Measurements from ENCODE around the gene LIX1L. TPM values are rescaled to one million over a fixed set of nuclear protein-coding genes. Genes with fewer than 3 reads are reported as not detected.

The LIX1L gene
- total RNA-seq, result 4.2 and 4.5 TPM in 2 replicates
- long read RNA-seq, result 0 reads

DNA sequence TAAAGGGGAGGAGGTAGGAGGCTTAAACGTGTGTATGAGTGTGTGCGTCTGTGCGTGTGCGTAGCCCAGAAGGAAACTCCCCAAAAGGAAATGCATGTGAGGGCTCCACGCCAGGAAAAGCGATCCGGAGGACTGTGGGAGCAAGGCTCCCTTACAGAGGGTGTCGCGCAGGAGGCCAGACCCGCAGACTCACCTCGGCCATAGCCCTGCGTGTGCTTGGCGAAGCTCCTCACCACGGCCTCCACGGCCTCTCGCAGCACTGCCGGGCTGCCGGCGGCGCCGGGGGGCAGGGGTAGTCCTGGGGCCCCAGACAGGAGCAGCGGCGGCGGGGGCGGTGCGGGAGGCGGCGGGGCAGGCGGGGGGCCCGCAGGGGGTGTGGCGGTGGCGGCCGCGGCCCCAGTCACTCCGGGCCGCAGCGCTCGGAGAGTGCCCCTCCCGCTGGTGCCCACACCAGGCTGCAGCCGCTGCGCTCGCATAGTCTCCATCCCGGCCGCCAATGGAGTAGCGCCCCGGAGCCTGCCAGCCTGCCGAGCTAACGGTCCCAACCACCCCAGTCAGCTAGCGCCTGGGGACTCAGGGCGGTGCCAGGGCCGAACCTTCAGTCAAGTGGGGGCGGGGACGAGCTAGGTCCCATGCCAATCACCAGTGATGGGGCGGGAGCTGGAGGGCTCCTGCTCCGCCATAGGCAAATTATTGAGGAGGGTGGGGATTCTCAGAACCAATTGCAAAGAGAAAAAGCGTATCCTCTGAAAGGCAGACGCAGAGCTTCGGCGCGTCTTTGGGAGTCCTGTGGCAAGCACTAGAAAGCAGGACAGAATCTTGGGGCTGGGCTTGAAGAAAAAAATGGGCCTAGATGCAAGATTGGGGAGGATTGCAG lies at the start of gene LIX1L:
Gene LIX1L, minus strand, starts transcription at position 575 of the 877 bp plus-strand sequence. Its CDS starts 90 bp downstream, at position 485.
- Mint-ChIP-seq H3K36me3 (ENCODE audit: insufficient read depth) (no peaks in the 10 kb centered on the region), H3K4me1 (ENCODE audit: low read depth) (peaks cover 39% of the 10 kb centered on the region), H3K4me3 (ENCODE audit: low read depth) (peak within 1 kb of the TSS; percentile 75), H3K27ac (peak within 1 kb of the TSS; percentile 7), H3K9me3 (ENCODE audit: low read depth) (no peaks in the 10 kb centered on the region), H3K27me3 (peaks cover 76% of the 10 kb centered on the region)
- TF ChIP-seq, protein P1, sequence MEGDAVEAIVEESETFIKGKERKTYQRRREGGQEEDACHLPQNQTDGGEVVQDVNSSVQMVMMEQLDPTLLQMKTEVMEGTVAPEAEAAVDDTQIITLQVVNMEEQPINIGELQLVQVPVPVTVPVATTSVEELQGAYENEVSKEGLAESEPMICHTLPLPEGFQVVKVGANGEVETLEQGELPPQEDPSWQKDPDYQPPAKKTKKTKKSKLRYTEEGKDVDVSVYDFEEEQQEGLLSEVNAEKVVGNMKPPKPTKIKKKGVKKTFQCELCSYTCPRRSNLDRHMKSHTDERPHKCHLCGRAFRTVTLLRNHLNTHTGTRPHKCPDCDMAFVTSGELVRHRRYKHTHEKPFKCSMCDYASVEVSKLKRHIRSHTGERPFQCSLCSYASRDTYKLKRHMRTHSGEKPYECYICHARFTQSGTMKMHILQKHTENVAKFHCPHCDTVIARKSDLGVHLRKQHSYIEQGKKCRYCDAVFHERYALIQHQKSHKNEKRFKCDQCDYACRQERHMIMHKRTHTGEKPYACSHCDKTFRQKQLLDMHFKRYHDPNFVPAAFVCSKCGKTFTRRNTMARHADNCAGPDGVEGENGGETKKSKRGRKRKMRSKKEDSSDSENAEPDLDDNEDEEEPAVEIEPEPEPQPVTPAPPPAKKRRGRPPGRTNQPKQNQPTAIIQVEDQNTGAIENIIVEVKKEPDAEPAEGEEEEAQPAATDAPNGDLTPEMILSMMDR (IDR thresholded peaks at IDR 0.05; ENCODE audit: unreplicated experiment), result no peak
- peak; percentile 65 for DNase-seq (ENCODE audit: low spot score, unreplicated experiment)

DNA sequence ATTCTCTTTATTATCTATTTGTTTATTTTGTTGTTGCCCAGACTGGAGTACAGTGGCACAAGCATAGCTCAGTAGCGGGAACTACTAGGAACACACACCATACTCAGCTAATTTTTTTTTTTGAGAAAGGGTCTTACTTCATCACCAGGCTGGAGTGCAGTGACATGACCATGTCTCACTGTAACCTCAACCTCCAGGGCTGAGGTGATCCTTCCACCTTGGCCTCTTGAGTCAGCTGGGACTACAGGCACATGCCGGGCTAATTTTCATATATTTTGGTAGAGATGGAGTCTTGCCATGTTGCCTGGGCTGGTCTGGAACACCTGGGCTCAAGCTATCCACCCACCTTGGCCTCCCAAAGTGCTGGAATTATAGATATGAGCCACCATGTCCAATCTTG lies 43.9 kb upstream of the LIX1L start:
- H3K9me3 Mint-ChIP-seq (ENCODE audit: low read depth), result no peaks in the 10 kb centered on the region
- peaks cover 3% of the 10 kb centered on the region for H3K27me3 Mint-ChIP-seq
- no peaks in the 10 kb centered on the region for H3K36me3 Mint-ChIP-seq (ENCODE audit: insufficient read depth)
- no peak for DNase-seq (ENCODE audit: low spot score, unreplicated experiment)
- TF ChIP-seq, protein P1 (IDR thresholded peaks at IDR 0.05; ENCODE audit: unreplicated experiment), result no peak
- H3K4me1 Mint-ChIP-seq (ENCODE audit: low read depth), result peaks cover 20% of the 10 kb centered on the region
- no peak overlapping the region for H3K4me3 Mint-ChIP-seq (ENCODE audit: low read depth)
- no peak overlapping the region for H3K27ac Mint-ChIP-seq

DNA sequence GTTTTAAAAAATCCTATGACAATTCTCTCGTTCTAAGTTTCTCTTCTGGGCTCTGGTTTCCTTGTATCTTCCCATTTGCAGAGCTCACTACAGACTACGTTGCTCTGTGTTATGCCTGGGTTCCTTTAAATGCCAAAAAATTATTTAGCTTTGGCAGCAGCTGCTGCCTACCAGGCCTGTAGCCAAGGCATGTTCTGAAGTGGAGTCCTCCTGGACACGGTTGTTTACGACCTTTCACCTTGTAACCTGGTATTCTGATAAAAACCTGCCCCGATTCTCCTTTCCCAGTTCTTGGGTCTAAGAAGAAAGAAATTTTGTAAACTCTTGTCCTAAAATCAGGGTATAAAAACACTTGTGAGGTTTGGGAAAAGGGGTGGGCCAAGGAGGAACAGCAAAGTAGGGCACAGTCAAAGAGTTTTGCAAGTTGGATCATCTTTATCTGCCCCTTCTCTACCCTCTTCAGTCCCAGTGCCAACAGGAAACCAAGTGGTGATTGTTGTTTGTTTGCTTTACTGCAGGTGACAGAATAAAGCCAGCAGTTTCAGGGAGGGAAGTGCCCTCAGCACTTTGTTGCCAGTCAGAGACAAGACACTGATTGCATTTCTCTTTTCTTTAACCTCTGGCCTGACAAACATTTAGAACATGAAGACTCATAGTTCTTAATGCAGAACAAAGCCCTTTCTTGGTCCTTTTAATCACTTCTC lies 41.7 kb upstream of the LIX1L start:
- H3K9me3 Mint-ChIP-seq (ENCODE audit: low read depth), result no peaks in the 10 kb centered on the region
- TF ChIP-seq, protein P1 (IDR thresholded peaks at IDR 0.05; ENCODE audit: unreplicated experiment), result no peak
- DNase-seq (ENCODE audit: low spot score, unreplicated experiment), result no peak
- peak overlapping the region; percentile 69 for H3K27ac Mint-ChIP-seq
- peaks cover 34% of the 10 kb centered on the region for H3K4me1 Mint-ChIP-seq (ENCODE audit: low read depth)
- no peak overlapping the region for H3K4me3 Mint-ChIP-seq (ENCODE audit: low read depth)
- peaks cover 6% of the 10 kb centered on the region for H3K36me3 Mint-ChIP-seq (ENCODE audit: insufficient read depth)
- H3K27me3 Mint-ChIP-seq, result no peaks in the 10 kb centered on the region

DNA sequence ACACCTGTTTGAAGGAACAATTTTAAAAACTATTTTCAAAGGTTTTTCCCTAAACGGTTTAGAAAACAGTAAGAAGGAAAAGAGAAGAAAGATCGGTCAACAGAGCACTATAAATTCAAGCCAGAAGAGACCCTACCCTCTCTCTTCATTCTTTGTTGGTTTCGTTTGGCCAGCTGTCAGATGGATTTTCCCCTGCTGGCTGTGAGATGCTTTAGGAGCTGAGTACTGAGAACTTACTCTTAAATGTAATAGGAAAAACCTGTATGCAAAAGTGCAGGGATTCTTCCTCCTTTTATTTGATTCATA lies 39.9 kb upstream of the LIX1L start:
- H3K27ac Mint-ChIP-seq, result no peak overlapping the region
- H3K9me3 Mint-ChIP-seq (ENCODE audit: low read depth), result no peaks in the 10 kb centered on the region
- H3K27me3 Mint-ChIP-seq, result no peaks in the 10 kb centered on the region
- peak overlapping the region; percentile 94 for H3K4me3 Mint-ChIP-seq (ENCODE audit: low read depth)
- peaks cover 21% of the 10 kb centered on the region for H3K36me3 Mint-ChIP-seq (ENCODE audit: insufficient read depth)
- no peak for DNase-seq (ENCODE audit: low spot score, unreplicated experiment)
- H3K4me1 Mint-ChIP-seq (ENCODE audit: low read depth), result peaks cover 41% of the 10 kb centered on the region
- TF ChIP-seq, protein P1 (IDR thresholded peaks at IDR 0.05; ENCODE audit: unreplicated experiment), result no peak

DNA sequence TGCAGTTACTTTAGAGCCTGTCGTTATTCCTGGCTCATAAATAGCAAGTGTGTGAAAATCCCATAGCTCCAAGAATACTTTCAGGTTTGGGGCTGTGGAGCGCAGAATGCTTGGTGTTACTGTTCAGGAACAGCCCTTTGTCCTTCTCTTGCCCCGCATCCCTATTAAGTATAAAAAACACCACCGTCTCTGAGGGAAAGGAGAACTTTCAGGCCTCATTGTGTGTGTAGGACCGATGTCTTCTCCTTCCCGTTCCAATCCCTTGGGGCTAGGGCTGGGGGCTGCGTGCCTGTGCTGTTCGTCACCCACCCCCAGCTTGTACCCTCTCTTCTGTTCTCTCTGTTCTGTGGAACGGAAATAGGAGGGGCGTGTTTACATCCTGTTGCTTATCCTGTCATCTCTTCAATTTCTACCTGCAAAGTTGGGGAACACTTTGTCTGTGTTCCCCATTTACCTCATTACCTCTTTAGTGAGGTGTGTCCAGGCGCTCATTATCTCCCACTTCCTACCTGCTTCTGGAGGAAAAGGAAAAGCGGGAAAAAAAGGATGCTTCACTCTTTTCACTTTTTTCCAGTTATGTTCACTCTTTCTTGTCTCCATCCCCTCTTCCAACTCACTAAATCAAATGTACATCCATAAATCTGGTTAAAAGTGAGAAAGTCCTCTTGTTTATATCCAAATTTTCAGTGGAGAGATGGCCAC lies 39.4 kb upstream of the LIX1L start:
- no peak for DNase-seq (ENCODE audit: low spot score, unreplicated experiment)
- H3K4me1 Mint-ChIP-seq (ENCODE audit: low read depth), result peaks cover 41% of the 10 kb centered on the region
- H3K27ac Mint-ChIP-seq, result peak overlapping the region; percentile 83

More for the DNA sequence above, 39.4 kb upstream of the LIX1L start:
- Mint-ChIP-seq H3K27me3 (no peaks in the 10 kb centered on the region), H3K4me3 (ENCODE audit: low read depth) (peak overlapping the region; percentile 94), H3K36me3 (ENCODE audit: insufficient read depth) (peaks cover 24% of the 10 kb centered on the region), H3K9me3 (ENCODE audit: low read depth) (no peaks in the 10 kb centered on the region)
- TF ChIP-seq, protein P1 (IDR thresholded peaks at IDR 0.05; ENCODE audit: unreplicated experiment), result no peak

All from progenitor cell of endocrine pancreas (in vitro differentiated cells).